SK-N-MC (cell line): ENCODE measurements around the gene GNA15.

Experiments used
- EZH2 ChIP-seq: fragments of 200-600 bp; sonication (generic); IDR thresholded peaks from one replicate; pipeline ENCODE4 v1.6.1; 2017; ENCODE audit warnings: antibody characterized with exemption
- FOXP2 ChIP-seq: optimal IDR thresholded peaks from 2 replicates; pipeline ENCODE3; 2011; ENCODE audit warnings: mild to moderate bottlenecking, moderate library complexity; ENCODE audit not compliant: insufficient read depth; ENCODE audit errors: extremely low read length, control extremely low read depth
- POLR2AphosphoS5 ChIP-seq: IDR thresholded peaks from 2 replicates; pipeline ENCODE4 v1.6.1; 2012; ENCODE audit warnings: mild to moderate bottlenecking, low read depth, low read length, borderline replicate concordance

DNA sequence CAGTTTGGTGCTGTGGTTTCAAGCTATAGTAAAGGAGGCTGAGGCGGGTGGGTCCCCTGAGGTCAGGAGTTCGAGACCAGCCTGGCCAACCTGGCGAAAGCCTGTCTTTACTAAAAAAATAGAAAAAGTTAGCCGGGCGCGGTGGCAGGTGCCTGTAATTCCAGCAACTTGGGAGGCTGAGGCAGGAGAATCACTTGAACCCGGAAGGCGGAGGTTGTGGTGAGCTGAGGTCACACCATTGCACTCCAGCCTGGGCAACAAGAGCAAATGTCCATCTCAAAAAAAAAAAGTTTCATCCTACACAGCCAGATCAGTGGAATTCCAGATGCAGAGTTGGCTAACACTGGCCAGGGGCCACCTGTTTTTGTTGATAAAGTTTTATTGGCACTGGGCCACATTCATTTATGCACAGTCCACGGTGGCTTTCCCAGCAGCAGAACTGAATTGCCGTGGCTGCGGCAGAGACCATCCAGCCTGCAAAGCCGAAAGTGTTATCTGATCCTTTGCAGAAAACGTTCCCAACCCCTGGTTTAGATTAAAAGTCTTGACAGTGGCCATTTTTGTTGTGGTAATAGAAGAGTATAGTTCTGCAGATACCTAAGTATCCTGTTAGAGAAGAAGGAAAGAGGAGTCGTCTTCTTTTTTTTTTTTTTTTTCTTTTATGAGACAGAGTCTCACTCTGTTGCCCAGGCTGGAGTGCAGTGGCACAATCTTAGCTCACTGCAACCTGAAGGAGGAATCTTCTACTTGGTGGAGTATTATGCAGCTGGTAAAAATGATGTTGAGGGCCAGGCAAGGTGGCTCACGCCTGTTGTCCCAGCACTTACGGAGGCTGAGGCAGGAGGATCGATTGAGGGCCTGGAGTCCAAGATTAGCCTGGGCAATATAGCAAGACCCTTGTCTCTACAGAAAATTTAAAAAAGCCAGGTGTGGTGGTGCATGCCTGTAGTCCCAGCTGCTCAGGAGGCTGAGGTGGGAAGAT is 58.6 kb downstream of the GNA15 start:
- TF ChIP-seq POLR2AphosphoS5: no peak
- no peak for TF ChIP-seq EZH2
- no peak for TF ChIP-seq FOXP2
